HL-60 (cell line): ENCODE results near the gene GPHA2.

Experiments
- CTCF ChIP-seq: IDR thresholded peaks from one replicate; pipeline ENCODE4 v1.5.1; 2011; ENCODE audit warnings: low read length, control low read depth, inconsistent platforms; ENCODE audit not compliant: insufficient read depth
- POLR2AphosphoS5 ChIP-seq: IDR thresholded peaks from 2 replicates; pipeline ENCODE4 v1.6.1; 2012; ENCODE audit warnings: low read depth
- SPI1 ChIP-seq: IDR thresholded peaks from 2 replicates; pipeline ENCODE4 v1.6.1; 2012; ENCODE audit warnings: low read depth, mild to moderate bottlenecking, borderline replicate concordance

GRCh38 chr11:64934682-64935358 is 873 bp downstream of the GPHA2 start:
- no peak for TF ChIP-seq CTCF
- TF ChIP-seq POLR2AphosphoS5, result no peak
- TF ChIP-seq SPI1, result no peak
